ENCODE measurements around the gene NOTCH4.
"Not testable (repeated sequence)": the region's sequence is repeated elsewhere in the genome, so short reads cannot be mapped to it uniquely, and the experiment has no call there.

The NOTCH4 gene

GRCh38 chr6:32218167-32218566, 5.7 kb downstream of the NOTCH4 start:
- H3K4me3 ChIP-seq (ENCODE audit: low read depth, low read length), result no peak overlapping the region

GRCh38 chr6:32216998-32217397, 6.9 kb downstream of the NOTCH4 start:
- no peak overlapping the region for H3K4me3 ChIP-seq (ENCODE audit: low read depth, low read length)

DNA sequence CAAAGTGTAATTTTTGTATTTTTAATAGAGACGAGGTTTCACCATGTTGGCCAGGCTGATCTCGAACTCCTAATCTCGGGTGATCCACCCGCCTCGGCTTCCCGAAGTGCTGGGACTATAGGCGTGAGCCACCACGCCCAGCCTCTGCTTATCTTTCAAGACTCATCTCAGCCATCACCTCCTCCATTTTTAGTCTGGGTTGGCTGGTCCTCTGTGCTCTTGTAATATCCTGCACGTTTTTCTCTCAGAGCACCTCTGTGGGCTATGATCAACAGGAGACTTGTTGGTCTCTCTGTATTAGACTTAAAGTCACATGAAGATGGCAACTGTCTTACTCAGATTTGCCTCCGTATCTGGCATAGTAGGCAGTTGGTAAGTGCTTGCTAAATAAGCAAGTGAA, 7.6 kb downstream of the NOTCH4 start:
- H3K4me3 ChIP-seq (ENCODE audit: low read depth, low read length), result no peak overlapping the region

DNA sequence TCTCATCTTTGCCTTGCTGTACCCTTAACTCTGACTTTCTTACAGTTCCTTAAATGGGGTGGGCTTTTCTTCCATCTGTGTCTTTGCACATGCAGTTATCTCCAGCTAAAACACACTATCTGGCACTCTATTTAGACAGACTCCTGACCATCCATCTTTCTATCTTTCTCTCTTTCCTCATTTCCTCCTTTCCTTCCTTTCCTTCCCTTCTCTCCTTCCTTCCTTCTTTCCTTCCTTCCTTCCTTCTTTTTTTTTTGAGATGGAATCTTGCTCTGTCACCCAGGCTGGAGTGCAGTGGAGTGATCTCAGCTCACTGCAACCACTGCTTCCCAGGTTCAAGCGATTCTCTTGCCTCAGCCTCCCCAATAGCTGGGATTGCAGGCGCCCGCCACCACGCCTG, 8.2 kb downstream of the NOTCH4 start:
- H3K4me3 ChIP-seq (ENCODE audit: low read depth, low read length), result no peak overlapping the region

DNA sequence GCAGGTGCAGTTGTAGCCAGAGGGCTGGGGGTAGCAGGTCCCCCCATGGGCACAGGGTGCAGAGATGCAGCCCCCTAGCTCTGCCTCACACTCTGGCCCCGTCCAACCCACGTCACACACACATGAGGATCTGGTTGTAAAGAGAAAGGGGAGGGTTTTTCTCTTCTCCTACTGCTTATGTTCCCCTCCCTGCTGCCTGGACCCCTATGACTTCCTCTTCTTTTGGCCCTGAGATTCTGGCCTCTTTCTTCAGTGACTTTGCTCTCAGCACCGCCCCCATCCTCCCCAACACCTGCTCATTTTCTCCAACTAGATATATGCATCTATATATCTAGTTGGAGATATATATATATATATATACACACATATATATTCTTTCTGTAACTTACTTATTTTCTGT, 9.7 kb downstream of the NOTCH4 start:
- H3K4me3 ChIP-seq (ENCODE audit: low read depth, low read length), result no peak overlapping the region

- no peak overlapping the region for H3K4me3 ChIP-seq (ENCODE audit: low read depth, low read length)
These were observed 10.2 kb downstream of the NOTCH4 start for GRCh38 chr6:32213649-32214048.

DNA sequence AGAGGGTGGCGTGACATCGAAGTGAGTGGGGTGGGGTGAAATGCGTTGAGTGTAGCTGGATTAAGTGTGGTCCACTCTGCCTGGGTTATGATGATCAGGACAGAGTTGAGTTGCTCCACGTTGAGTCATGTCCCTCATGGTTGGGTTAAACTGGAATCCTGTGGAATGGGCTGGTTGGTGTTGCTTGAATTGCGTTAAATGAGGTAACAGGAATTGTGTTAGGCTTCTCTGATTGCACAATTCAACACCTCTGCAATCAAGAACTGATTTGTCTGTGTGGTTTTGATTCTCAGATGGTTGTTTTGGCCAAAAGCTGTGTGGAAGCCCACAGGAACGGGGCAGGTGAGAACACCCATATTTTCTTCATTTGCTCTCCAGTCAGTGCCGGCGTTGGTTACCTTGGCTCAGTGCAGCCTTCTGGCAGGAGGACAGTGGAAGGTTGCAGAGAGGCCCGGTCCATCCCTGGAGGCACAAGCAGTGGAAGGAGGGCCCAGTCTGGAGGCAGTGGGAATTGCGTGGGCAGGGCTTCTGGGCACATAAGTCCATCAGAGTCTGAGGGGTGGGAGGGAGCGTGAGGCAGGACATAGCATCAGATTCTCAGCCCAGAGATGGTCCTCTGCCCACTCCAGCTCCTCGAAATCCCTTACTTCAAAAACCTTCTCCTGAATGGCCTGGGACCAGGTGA, 11.6 kb downstream of the NOTCH4 start:
- no peak overlapping the region for H3K4me3 ChIP-seq (ENCODE audit: low read depth, low read length)

DNA sequence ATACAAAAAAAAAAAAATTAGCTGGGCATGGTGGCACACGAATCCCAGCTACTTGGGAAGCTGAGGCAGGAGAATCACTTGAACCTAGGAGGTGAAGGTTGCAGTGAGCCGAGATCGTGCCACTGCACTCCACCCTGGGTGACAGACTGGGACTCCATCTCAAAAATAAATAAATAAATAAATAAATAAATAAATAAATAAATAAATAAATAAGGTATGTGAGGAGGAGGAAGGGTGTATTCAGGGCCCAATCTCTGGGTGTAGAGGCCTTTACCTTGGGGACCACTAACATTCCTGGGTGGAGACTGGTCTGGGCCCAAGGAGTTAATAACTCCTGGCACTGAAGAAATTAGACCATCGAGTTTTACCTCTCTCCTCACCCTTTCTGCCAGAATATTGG, 12.4 kb downstream of the NOTCH4 start:
- H3K4me3 ChIP-seq (ENCODE audit: low read depth, low read length), result not testable (repeated sequence)

- H3K4me3 ChIP-seq (ENCODE audit: low read depth, low read length), result no peak overlapping the region
These were observed 13.7 kb downstream of the NOTCH4 start for GRCh38 chr6:32210191-32210601.

- no peak overlapping the region for H3K4me3 ChIP-seq (ENCODE audit: low read depth, low read length)
These were observed 14.9 kb downstream of the NOTCH4 start for GRCh38 chr6:32208996-32209395.

GRCh38 chr6:32204268-32204715, 19.6 kb downstream of the NOTCH4 start:
- no peak overlapping the region for H3K4me3 ChIP-seq (ENCODE audit: low read depth, low read length)

- no peak overlapping the region for H3K4me3 ChIP-seq (ENCODE audit: low read depth, low read length)
These were observed 20.2 kb downstream of the NOTCH4 start for GRCh38 chr6:32203426-32204267.

DNA sequence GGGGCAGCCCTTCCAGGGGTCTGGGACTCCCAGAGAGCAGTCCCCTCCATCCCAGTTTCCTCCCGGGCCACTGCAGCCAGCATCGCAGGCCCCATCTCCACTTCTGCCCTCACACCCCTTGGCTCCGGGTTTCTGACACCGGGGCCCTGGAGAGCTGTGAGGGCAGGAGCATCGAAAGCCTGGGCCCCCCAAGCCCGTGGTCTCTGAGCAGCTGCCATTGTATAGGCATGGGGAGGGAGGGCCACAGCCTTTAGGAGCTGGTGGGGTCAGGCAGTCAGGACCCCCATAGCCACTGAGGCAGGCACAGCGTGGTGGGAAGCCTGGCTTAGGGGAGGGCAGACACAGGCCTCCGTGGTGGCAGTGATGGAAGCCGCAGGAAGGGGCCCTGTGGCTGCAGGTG, 21.7 kb downstream of the NOTCH4 start:
- no peak overlapping the region for H3K4me3 ChIP-seq (ENCODE audit: low read depth, low read length)

- no peak overlapping the region for H3K4me3 ChIP-seq (ENCODE audit: low read depth, low read length)
These were observed 23.0 kb downstream of the NOTCH4 start for GRCh38 chr6:32200711-32201475.

- H3K4me3 ChIP-seq (ENCODE audit: low read depth, low read length), result no peak overlapping the region
These were observed 25.0 kb downstream of the NOTCH4 start for GRCh38 chr6:32198866-32199265.

GRCh38 chr6:32198345-32198696, 25.5 kb downstream of the NOTCH4 start:
- H3K4me3 ChIP-seq (ENCODE audit: low read depth, low read length), result no peak overlapping the region

DNA sequence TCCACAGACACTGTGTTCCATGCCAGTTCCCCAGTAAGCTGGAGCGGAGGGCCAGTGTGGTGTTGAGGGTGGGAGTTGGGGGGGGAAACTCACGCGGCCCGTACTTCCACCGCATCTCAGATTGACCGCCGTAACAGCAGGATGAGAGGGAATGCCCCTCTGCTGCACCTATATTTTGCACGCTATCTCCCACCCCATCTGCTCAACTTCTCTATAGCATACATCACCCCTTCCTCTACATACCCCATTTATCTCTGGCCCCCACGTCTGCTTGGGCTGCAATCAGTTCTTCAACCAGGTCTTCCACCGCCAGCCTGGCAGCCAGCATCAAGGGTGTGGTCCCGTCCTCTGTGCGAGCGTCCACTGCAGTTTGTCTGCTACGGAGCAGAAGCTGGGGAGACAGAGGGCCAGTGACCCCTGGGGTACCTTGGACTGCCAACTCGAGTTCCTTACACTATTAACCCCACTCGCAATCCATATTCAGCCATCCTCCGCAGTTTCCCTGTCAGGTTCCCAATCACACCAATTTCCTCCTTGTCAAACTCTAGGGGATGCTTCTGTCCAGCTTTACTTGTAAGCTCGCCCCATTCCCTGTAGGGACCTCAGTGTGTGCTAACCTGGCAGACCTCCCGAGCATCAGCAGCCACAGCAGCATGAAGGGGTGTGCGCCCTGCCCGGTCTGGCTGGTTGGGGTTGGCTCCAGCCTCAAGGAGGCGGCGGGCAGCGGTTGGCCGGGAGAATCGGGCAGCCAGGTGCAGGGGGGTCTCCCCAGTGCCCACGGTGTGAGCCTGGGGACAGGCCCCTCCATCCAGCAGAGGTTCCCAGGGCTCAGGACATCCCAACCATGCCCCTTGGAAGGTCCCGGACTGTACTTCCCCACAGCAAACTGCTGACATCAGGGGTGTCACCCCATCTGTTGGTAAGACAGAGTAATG, 26.9 kb downstream of the NOTCH4 start:
- peak overlapping the region; percentile 75 for H3K4me3 ChIP-seq (ENCODE audit: low read depth, low read length)

GRCh38 chr6:32195902-32196681, 27.8 kb downstream of the NOTCH4 start:
- peak overlapping the region; percentile 75 for H3K4me3 ChIP-seq (ENCODE audit: low read depth, low read length)

GRCh38 chr6:32195652-32195901, 28.3 kb downstream of the NOTCH4 start:
- peak overlapping the region; percentile 75 for H3K4me3 ChIP-seq (ENCODE audit: low read depth, low read length)

All from iPS-11a (cell line).